ENCODE data around the gene C12orf56.

The C12orf56 gene

DNA sequence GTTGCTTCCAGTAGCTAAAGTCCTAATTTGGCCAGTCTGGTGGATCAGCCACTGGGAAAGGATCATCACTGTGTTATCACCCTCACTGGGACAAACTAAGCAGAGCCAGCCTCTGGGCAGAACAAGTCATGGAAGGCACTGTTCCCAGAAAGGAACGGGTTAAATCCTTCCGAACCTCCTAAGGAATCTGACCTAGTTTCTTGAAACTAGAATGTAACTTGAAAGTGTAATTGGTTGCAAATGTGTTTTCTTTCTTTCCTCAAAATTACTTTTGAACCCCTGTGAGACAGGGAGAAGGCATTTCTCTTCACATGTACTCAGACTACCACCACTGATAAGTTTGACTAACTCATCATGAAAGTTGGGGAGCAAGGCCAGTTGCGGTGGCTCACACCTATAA lies 149.8 kb downstream of the C12orf56 start:
- Histone ChIP-seq H3K9me3 (no peaks in the 10 kb centered on the region), H3K4me3 (ENCODE audit: low read depth in 1 of 2, low read length in 1 of 2) (no peak overlapping the region), H3K4me1 (ENCODE audit: control insufficient read depth in 1 of 2, insufficient read depth in 1 of 2, low read depth in 1 of 2, low read length in 1 of 2) (peaks cover 0 to 11% of the 10 kb centered on the region in 2 experiments), H3K27ac (no peak overlapping the region), H3K27me3 (no peaks in the 10 kb centered on the region), H3K36me3 (no peaks in the 10 kb centered on the region)
- TF ChIP-seq, protein P1, sequence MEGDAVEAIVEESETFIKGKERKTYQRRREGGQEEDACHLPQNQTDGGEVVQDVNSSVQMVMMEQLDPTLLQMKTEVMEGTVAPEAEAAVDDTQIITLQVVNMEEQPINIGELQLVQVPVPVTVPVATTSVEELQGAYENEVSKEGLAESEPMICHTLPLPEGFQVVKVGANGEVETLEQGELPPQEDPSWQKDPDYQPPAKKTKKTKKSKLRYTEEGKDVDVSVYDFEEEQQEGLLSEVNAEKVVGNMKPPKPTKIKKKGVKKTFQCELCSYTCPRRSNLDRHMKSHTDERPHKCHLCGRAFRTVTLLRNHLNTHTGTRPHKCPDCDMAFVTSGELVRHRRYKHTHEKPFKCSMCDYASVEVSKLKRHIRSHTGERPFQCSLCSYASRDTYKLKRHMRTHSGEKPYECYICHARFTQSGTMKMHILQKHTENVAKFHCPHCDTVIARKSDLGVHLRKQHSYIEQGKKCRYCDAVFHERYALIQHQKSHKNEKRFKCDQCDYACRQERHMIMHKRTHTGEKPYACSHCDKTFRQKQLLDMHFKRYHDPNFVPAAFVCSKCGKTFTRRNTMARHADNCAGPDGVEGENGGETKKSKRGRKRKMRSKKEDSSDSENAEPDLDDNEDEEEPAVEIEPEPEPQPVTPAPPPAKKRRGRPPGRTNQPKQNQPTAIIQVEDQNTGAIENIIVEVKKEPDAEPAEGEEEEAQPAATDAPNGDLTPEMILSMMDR (IDR thresholded peaks at IDR 0.05) = no peak

DNA sequence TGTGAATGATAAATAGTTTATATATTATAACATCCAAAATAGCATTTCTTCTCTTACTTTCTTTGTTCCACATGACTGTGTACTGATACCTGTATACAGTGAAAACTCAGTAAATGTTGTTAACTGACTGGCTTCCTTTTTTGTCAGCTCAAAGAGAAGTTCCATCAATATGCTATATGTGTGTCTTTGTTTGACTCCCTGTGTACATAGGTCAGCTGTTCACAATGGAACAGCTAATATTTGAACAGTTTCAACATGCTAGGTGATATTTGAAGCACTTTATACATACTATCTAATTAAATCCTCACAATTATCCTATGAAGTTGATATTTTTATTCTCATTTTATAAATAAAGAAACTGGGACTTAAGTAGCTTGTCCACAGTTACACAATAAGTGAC lies 153.2 kb downstream of the C12orf56 start:
- H3K27ac ChIP-seq = no peak overlapping the region
- H3K36me3 ChIP-seq = no peaks in the 10 kb centered on the region
- H3K27me3 ChIP-seq = no peaks in the 10 kb centered on the region
- H3K9me3 ChIP-seq = no peaks in the 10 kb centered on the region
- H3K4me3 ChIP-seq (ENCODE audit: low read depth in 1 of 2, low read length in 1 of 2) = no peak overlapping the region
- peaks cover 0 to 11% of the 10 kb centered on the region in 2 experiments for H3K4me1 ChIP-seq (ENCODE audit: control insufficient read depth in 1 of 2, insufficient read depth in 1 of 2, low read depth in 1 of 2, low read length in 1 of 2)
- TF ChIP-seq, protein P1 (IDR thresholded peaks at IDR 0.05) = no peak

DNA sequence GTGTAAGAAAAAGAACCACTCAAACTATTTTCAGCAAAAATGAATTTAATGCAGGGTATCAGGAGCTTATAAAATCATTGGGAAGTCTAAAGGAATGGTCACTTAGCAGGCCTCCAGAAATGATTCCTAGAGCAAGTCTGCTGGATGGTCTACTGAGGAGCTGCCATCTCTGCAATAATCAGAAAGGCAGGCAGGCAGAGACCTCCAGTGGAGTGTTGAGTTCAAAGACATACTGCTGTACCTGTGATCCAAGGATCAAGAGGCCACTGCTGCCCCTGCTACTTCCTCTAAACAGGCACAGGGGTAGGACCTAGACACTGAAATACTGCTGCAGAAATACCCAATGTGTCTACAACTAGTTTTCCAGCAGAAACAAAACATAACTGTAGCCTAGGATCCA lies 154.0 kb downstream of the C12orf56 start:
- H3K4me3 ChIP-seq (ENCODE audit: low read depth in 1 of 2, low read length in 1 of 2) = no peak overlapping the region
- no peaks in the 10 kb centered on the region for H3K36me3 ChIP-seq
- TF ChIP-seq, protein P1 (IDR thresholded peaks at IDR 0.05) = no peak
- H3K4me1 ChIP-seq (ENCODE audit: control insufficient read depth in 1 of 2, insufficient read depth in 1 of 2, low read depth in 1 of 2, low read length in 1 of 2) = peaks cover 0 to 11% of the 10 kb centered on the region in 2 experiments
- no peak overlapping the region for H3K27ac ChIP-seq
- no peaks in the 10 kb centered on the region for H3K9me3 ChIP-seq
- no peaks in the 10 kb centered on the region for H3K27me3 ChIP-seq

DNA sequence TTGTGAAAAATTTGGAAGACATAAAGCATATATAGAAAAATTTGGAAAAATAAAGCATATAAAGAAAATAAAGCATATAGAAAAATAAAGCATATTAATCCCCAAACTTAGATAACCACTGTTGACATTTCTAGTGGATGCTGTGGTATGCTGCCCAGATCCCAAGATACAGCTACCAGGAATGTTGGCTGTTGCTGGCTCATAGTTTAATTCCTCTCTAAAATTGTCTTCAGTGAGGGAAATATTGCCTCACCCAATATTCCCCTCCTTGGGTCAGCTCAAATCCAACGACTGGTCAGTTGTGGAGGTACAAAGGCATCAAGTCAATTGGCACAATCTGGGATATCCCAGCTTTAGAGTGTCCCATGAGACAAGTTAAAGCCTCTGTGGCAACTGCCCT lies 158.4 kb downstream of the C12orf56 start:
- Histone ChIP-seq H3K36me3 (no peaks in the 10 kb centered on the region), H3K27me3 (no peaks in the 10 kb centered on the region), H3K4me1 (ENCODE audit: control insufficient read depth in 1 of 2, insufficient read depth in 1 of 2, low read depth in 1 of 2, low read length in 1 of 2) (peaks cover 0 to 10% of the 10 kb centered on the region in 2 experiments), H3K4me3 (ENCODE audit: low read depth in 1 of 2, low read length in 1 of 2) (no peak overlapping the region), H3K27ac (no peak overlapping the region), H3K9me3 (no peaks in the 10 kb centered on the region)
- TF ChIP-seq, protein P1 (IDR thresholded peaks at IDR 0.05) = no peak

DNA sequence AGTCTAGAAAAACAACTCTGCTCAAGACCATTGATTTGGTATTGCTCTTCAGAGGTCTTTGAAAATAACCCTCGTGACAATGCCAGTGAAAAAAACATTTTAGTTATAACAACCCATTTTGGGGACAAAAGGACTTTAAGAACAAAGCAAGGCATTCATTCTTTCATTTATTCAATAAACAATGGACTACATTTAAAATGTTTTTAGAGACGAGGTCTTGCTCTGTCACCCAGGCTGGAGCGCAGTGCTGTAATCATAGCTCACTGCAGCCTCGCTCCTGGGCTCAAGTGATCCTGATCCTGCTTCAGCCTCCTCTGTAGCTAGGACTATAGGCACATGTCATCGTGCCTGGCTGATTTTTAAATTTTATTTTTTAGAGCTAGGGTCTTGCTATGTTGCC lies 160.8 kb downstream of the C12orf56 start:
- TF ChIP-seq, protein P1 (IDR thresholded peaks at IDR 0.05) = no peak
- H3K36me3 ChIP-seq = no peaks in the 10 kb centered on the region
- H3K27me3 ChIP-seq = peaks cover 4% of the 10 kb centered on the region
- no peak overlapping the region for H3K27ac ChIP-seq
- H3K9me3 ChIP-seq = no peaks in the 10 kb centered on the region
- H3K4me3 ChIP-seq (ENCODE audit: low read depth in 1 of 2, low read length in 1 of 2) = no peak overlapping the region
- no peaks in the 10 kb centered on the region for H3K4me1 ChIP-seq (ENCODE audit: control insufficient read depth in 1 of 2, insufficient read depth in 1 of 2, low read depth in 1 of 2, low read length in 1 of 2)

DNA sequence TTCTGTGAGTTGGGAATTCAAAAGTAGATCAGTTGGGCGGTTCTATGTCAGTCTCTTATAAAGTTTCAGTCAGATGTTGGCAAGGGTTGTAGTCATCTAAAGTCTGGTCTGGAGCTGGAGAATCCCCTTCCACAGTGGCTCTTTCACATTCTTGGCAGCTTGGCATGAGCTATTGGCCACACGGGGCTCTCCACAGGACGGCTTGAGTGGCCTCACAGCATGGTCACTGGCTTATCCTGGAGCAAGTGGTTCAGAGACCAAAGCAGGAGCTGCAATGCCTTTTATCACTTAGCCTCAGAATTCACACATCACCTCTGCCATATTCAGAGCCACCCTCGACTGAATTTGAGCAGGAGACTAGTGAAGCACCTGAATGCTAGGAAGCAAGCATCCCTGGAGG lies 161.3 kb downstream of the C12orf56 start:
- Histone ChIP-seq H3K27ac (no peak overlapping the region), H3K4me1 (ENCODE audit: control insufficient read depth in 1 of 2, insufficient read depth in 1 of 2, low read depth in 1 of 2, low read length in 1 of 2) (no peaks in the 10 kb centered on the region), H3K27me3 (peaks cover 4% of the 10 kb centered on the region), H3K4me3 (ENCODE audit: low read depth in 1 of 2, low read length in 1 of 2) (no peak overlapping the region), H3K36me3 (no peaks in the 10 kb centered on the region), H3K9me3 (no peaks in the 10 kb centered on the region)
- TF ChIP-seq, protein P1 (IDR thresholded peaks at IDR 0.05) = no peak

All from neutrophil (primary cell).